ENCODE data around the gene TBC1D5.

TBC1D5 gene

GRCh38 chr3:17179381-17180205 lies 562.8 kb downstream of the TBC1D5 start:
- DNase-seq (ENCODE audit: low read depth in 2 of 2) = no peak

- DNase-seq (ENCODE audit: low read depth in 2 of 2) = no peak
Measured at GRCh38 chr3:17176757-17177156, 565.7 kb downstream of the TBC1D5 start.

GRCh38 chr3:17175187-17175807 lies 567.1 kb downstream of the TBC1D5 start:
- DNase-seq (ENCODE audit: low read depth in 2 of 2) = no peak

GRCh38 chr3:17166369-17166768 lies 576.1 kb downstream of the TBC1D5 start:
- no peak for DNase-seq (ENCODE audit: low read depth in 2 of 2)

- DNase-seq (ENCODE audit: low read depth in 2 of 2) = no peak
Measured at GRCh38 chr3:17162116-17162515, 580.3 kb downstream of the TBC1D5 start.

GRCh38 chr3:17160597-17160996 lies 581.8 kb downstream of the TBC1D5 start:
- DNase-seq (ENCODE audit: low read depth in 2 of 2) = no peak

GRCh38 chr3:17158941-17159682 lies 583.3 kb downstream of the TBC1D5 start:
- no peak for DNase-seq (ENCODE audit: low read depth in 2 of 2)

- DNase-seq (ENCODE audit: low read depth in 2 of 2) = no peak
Measured at GRCh38 chr3:17157713-17158112, 584.7 kb downstream of the TBC1D5 start.

- DNase-seq (ENCODE audit: low read depth in 2 of 2) = no peak
Measured at GRCh38 chr3:17156864-17157263, 585.6 kb downstream of the TBC1D5 start.

GRCh38 chr3:17155951-17156350 lies 586.5 kb downstream of the TBC1D5 start:
- DNase-seq (ENCODE audit: low read depth in 2 of 2) = no peak

- DNase-seq (ENCODE audit: low read depth in 2 of 2) = no peak
Measured at GRCh38 chr3:17154941-17155340, 587.5 kb downstream of the TBC1D5 start.

- no peak for DNase-seq (ENCODE audit: low read depth in 2 of 2)
Measured at GRCh38 chr3:17154221-17154620, 588.2 kb downstream of the TBC1D5 start.

- no peak for DNase-seq (ENCODE audit: low read depth in 2 of 2)
Measured at GRCh38 chr3:17153209-17153608, 589.2 kb downstream of the TBC1D5 start.

- peak; percentile 74 to 77 for DNase-seq (ENCODE audit: low read depth in 2 of 2)
Measured at GRCh38 chr3:17151598-17152373, 590.6 kb downstream of the TBC1D5 start.

GRCh38 chr3:17149076-17149475 lies 593.4 kb downstream of the TBC1D5 start:
- no peak for DNase-seq (ENCODE audit: low read depth in 2 of 2)

GRCh38 chr3:17144665-17144993 lies 597.8 kb downstream of the TBC1D5 start:
- no peak for DNase-seq (ENCODE audit: low read depth in 2 of 2)

- no peak for DNase-seq (ENCODE audit: low read depth in 2 of 2)
Measured at GRCh38 chr3:17143893-17144664, 598.4 kb downstream of the TBC1D5 start.

- DNase-seq (ENCODE audit: low read depth in 2 of 2) = no peak
Measured at GRCh38 chr3:17142516-17142915, 599.9 kb downstream of the TBC1D5 start.

GRCh38 chr3:17141699-17142098 lies 600.7 kb downstream of the TBC1D5 start:
- DNase-seq (ENCODE audit: low read depth in 2 of 2) = no peak

- no peak for DNase-seq (ENCODE audit: low read depth in 2 of 2)
Measured at GRCh38 chr3:17140670-17141505, 601.5 kb downstream of the TBC1D5 start.
